ENCODE data around the gene TSC2.
"Not testable (repeated sequence)": the region's sequence is repeated elsewhere in the genome, so short reads cannot be mapped to it uniquely, and the experiment has no call there.

The TSC2 gene

DNA sequence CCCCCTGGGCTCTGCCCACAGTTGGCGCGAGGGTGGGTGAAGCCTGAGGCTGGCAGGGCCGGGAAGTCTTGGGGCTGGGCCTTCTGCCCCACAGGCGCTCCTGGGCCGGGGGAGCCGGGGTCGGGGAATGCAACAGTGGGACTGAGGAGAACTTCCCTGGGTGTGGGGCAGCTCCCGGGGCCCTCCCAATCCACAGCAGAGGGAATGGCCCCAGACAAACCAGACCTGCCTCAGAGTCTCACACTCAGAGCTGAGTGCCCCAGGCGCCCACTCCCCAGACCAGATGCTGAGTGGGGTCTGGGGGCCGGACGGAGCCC, 76.5 kb downstream of the TSC2 start:
- not testable (repeated sequence) for DNase-seq

DNA sequence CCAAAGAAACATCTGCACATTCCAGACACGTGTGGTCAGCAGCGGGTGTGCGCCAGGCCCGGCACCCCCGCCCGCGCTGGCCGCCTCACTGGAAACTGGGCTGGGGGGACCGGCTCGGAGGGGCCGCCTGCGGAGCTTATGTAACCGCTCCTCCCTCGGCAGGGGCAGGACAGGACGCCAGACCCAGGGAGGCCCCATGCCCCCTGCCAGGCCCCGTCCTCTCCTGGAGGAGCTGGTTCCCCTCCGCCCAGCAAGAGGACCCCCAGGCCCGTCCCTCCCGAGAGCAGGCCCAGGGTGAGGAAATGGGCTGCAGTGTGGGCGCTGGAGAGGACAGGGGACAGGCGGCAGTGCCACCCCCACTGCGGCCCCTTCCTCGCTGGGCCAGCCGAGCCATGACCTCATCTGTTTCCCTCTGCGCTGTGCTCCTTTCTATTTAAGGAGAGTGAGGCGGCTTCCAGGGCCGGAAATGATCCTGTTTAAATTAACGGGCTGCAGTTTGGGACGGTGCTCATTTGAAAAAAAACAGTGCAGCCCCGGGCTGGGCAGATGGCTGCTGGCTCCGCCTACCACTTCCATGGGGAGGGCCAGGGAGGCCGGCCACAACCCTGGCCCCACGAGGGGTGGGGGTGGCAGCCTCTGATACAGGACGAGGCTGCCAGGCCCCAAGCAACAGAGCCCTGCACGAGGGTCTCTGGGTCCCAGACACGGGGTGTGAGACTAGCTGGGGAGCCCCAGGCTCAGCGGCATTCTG, 77.1 kb downstream of the TSC2 start:
- DNase-seq: not testable (repeated sequence)

- DNase-seq: not testable (repeated sequence)
Observed at GRCh38 chr16:2125609-2126008, 77.8 kb downstream of the TSC2 start.

- not testable (repeated sequence) for DNase-seq
Observed at GRCh38 chr16:2126161-2126743, 78.5 kb downstream of the TSC2 start.

GRCh38 chr16:2126928-2127556, 79.3 kb downstream of the TSC2 start:
- DNase-seq: not testable (repeated sequence)

GRCh38 chr16:2127630-2128280, 80.0 kb downstream of the TSC2 start:
- DNase-seq: not testable (repeated sequence)

GRCh38 chr16:2129251-2129650, 81.5 kb downstream of the TSC2 start:
- DNase-seq: not testable (repeated sequence)

DNA sequence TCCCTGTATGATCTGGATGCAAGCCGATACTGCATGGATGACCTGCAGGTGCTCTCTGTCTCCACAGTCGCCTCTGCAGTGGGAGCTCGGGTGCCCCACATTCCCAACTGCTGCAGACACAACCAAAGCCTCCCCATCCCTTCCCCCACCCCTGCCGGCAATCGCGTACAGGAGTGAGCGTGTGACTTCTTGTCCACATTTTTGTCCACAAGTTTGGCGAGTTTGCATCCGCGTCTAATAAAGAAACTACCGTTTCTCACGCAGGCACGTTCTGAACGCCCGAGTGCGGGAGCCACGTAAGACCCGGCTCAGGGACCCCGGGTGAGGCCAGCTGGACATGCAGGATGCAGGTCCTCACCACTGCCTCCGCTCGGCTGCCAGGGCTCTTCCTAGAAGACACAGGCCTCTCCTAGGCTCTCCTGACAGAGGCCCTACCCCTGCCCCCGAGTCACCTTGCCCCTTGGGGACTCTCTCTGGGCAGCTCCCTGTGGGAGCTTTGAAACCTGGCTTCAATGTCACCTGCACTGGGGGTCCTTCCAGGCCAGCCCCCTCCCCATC, 82.2 kb downstream of the TSC2 start:
- not testable (repeated sequence) for DNase-seq

DNA sequence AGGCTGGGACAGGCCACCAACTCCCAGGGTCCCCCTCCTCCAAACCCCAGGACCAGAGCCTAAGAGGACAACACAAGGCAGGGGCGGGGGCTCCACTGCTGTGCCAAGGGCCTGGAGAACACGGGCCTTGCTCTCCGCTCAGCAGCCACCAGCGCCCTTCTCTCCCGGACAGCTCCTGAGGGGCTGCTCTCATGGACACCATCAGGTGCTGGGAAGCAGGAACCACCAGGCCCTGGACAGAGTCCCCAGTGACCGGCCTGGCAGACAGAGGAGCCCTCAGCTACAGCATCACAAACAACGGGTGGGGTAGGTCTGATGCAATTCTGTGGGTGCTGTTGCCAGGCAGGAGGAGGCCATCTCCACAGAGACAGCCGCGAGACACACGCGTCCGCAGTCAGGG, 86.0 kb downstream of the TSC2 start:
- not testable (repeated sequence) for DNase-seq

DNA sequence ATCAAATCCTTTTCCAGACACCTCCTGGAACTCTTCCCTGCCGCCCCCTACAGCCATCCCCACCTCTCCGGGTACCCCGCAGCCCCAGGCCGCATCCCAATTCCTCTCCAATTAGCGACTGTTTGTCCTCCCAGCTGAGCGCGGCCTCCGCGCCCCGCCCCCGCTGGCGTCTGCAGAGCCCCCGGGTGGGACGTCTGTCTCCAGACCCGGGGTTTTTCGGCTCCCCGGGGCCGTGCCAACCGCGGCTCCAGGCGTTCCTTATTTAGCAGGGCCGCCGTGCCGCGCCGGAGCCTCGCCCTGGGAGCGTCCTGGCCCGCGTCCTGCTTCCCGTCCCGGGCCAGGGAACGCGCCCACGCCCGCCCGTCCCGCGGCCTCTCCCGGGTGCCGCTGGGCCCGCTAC, 87.3 kb downstream of the TSC2 start:
- peak; percentile 72 for DNase-seq

DNA sequence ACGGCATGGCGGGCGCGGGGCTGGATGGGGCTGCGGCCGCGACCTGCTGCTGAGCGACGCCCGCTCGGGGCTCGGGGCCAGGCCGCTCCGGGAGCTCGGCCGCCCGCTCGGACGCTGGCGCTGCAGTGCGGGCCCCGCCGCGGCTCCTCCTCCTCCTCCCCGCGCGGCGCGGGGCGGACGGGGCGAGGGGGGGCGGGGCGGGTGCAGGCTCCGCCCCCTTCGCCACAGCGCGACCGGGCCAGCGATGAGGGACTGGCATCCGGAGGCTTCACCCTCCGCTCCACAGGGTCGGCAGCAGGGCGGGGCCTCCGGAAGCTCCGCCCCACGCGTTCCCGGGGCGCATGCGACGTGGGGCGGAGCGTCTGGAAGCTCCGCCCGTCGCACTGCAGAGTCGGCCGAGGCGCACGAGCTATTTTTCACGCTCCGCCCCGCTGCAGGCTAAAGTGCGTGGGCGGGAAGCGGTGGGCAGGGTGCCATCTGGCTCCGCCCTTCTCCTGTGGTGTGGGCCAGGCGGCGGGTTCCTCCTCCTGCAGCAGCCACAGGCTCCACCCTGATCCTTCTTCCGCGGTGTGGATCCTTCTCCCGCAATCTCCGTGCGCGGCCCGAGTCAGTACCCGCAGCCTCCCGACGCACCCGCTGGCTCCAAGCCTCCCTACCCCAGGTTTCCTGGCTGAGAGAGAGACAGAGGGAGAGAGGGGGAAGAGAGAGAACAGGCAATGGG, 88.1 kb downstream of the TSC2 start, which contains the start of gene PKD1:
PKD1 (minus strand) TSS at position 129 of the 721 bp plus-strand sequence. CDS start 209 bp downstream, outside the sequence.
- peak; percentile 99 for DNase-seq

Measured in activated CD8-positive, alpha-beta memory T cell treated with anti-CD3 and anti-CD28 coated beads for 24 hours (primary cell).